Endothelial cell of umbilical vein (primary cell): ENCODE measurements around the gene HPX.
"Not testable (repeated sequence)": the region's sequence is repeated elsewhere in the genome, so short reads cannot be mapped to it uniquely, and the experiment has no call there.

Source experiments
- EZH2 ChIP-seq: IDR thresholded peaks from 2 replicates; pipeline ENCODE4 v1.6.1; 2012; ENCODE audit warnings: borderline replicate concordance, low read depth, mild to moderate bottlenecking, moderate library complexity, low read length, inconsistent platforms; ENCODE audit not compliant: severe bottlenecking
- FOS ChIP-seq: IDR thresholded peaks from 2 replicates; pipeline ENCODE4 v1.6.1; 2011; ENCODE audit warnings: mild to moderate bottlenecking, low read length, moderate library complexity, borderline replicate concordance; ENCODE audit not compliant: insufficient read depth
- MYC ChIP-seq: IDR thresholded peaks from one replicate; pipeline ENCODE4 v1.6.1; 2011; ENCODE audit warnings: mild to moderate bottlenecking, low read depth, low read length
- POLR2A ChIP-seq: IDR thresholded peaks from 2 replicates; pipeline ENCODE4 v1.6.1; 2012; ENCODE audit warnings: low read depth, mild to moderate bottlenecking, control low read depth, low read length
- POLR2AphosphoS5 ChIP-seq: IDR thresholded peaks from 2 replicates; pipeline ENCODE4 v1.6.1; 2012; ENCODE audit warnings: low read depth, mild to moderate bottlenecking, control low read depth, low read length, moderate library complexity; ENCODE audit not compliant: insufficient read depth
- TF ChIP-seq, protein P1 (sequence below), 2 donors: IDR thresholded peaks; 1 replicate in 1 of 2; 2 replicates in 1 of 2; pipeline ENCODE4 v1.5.1; 2011; ENCODE audit warnings: low read length in 2 of 2, mild to moderate bottlenecking in 2 of 2, moderate library complexity in 2 of 2, control low read depth in 1 of 2, inconsistent platforms in 1 of 2, low read depth in 1 of 2; ENCODE audit not compliant: insufficient read depth in 1 of 2; ENCODE audit errors: extremely low read depth in 1 of 2
- TF ChIP-seq, protein P2 (sequence below): IDR thresholded peaks from 2 replicates; pipeline ENCODE4 v1.6.1; 2011; ENCODE audit not compliant: insufficient read depth, insufficient read length

DNA sequence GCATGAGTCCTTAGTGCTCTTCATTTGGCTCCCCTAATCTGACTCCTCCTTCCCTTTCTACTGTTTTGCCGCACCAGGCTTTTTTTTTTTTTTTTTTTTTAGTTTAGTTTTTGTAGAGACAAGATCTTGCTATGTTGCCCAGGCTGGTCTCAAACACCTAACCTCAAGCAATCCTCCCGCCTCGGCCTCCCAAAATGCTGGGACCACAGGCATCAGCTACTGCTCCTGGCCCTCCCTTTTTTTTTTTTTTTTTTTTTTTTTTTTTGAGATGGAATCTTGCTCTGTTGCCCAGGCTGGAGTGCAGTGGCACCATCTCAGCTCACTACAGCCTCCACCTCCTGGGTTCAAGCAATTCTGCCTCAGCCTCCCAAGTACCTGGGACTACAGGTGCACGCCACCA, 48.5 kb downstream of the HPX start:
- TF ChIP-seq, protein P1, sequence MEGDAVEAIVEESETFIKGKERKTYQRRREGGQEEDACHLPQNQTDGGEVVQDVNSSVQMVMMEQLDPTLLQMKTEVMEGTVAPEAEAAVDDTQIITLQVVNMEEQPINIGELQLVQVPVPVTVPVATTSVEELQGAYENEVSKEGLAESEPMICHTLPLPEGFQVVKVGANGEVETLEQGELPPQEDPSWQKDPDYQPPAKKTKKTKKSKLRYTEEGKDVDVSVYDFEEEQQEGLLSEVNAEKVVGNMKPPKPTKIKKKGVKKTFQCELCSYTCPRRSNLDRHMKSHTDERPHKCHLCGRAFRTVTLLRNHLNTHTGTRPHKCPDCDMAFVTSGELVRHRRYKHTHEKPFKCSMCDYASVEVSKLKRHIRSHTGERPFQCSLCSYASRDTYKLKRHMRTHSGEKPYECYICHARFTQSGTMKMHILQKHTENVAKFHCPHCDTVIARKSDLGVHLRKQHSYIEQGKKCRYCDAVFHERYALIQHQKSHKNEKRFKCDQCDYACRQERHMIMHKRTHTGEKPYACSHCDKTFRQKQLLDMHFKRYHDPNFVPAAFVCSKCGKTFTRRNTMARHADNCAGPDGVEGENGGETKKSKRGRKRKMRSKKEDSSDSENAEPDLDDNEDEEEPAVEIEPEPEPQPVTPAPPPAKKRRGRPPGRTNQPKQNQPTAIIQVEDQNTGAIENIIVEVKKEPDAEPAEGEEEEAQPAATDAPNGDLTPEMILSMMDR (IDR thresholded peaks at IDR 0.05; ENCODE audit: extremely low read depth in 1 of 2, insufficient read depth in 1 of 2, low read depth in 1 of 2, low read length in 2 of 2), result not testable (repeated sequence)
- TF ChIP-seq POLR2A, EZH2, FOS, POLR2AphosphoS5, MYC: not testable (repeated sequence)
- TF ChIP-seq, protein P2, sequence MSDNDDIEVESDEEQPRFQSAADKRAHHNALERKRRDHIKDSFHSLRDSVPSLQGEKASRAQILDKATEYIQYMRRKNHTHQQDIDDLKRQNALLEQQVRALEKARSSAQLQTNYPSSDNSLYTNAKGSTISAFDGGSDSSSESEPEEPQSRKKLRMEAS, result not testable (repeated sequence)
